Vagina (tissue), 2 donors: ENCODE results near the gene CFAP58. TPM values are rescaled to one million over a fixed set of nuclear protein-coding genes. Genes with fewer than 3 reads are reported as not detected.

ENCODE experiments used
- DNase-seq, 2 donors: peaks; one replicate each; pipeline ENCODE4 v3.0.0-alpha.2; 2017; ENCODE audit errors: extremely low spot score in 2 of 2
- H3K27ac ChIP-seq: fragments of 200-600 bp; sonication (generic); one replicate; pipeline ENCODE4 v1.5.1; 2019
- H3K27me3 ChIP-seq: fragments of 200-600 bp; sonication (generic); one replicate; pipeline ENCODE4 v1.5.1; 2019
- H3K36me3 ChIP-seq, 2 donors: fragments of 200-600 bp; sonication (generic); one replicate each; pipeline ENCODE4 v1.5.1; 2017 to 2019
- H3K4me1 ChIP-seq: fragments of 200-600 bp; sonication (generic); one replicate; pipeline ENCODE4 v1.5.1; 2019
- H3K4me3 ChIP-seq, 2 donors: fragments of 200-600 bp; sonication (generic); 1 replicate in 1 of 2; 2 replicates in 1 of 2; pipeline ENCODE4 v1.5.1; 2016 to 2019
- H3K9me3 ChIP-seq: fragments of 200-600 bp; sonication (generic); one replicate; pipeline ENCODE4 v1.5.1; 2019
- CTCF ChIP-seq, 3 experiments: fragments of 450-650 bp in 2 of 3; fragments of 200-600 bp in 1 of 3; sonication (generic) in 1 of 3; IDR thresholded peaks; one replicate each; pipeline ENCODE4 v1.5.1; 2017 to 2019; ENCODE audit warnings: antibody characterized with exemption in 3 of 3, mild to moderate bottlenecking in 2 of 3, moderate library complexity in 2 of 3
- POLR2A ChIP-seq, 2 donors: fragments of 450-650 bp; IDR thresholded peaks; one replicate each; pipeline ENCODE4 v1.6.1; 2017; ENCODE audit warnings: antibody characterized with exemption in 2 of 2, mild to moderate bottlenecking in 2 of 2, moderate library complexity in 2 of 2
- POLR2AphosphoS5 ChIP-seq, 2 donors: sonication (generic); formaldehyde crosslinking; IDR thresholded peaks; one replicate each; pipeline ENCODE4 v1.9.0; 2017; ENCODE audit warnings: antibody characterized with exemption in 2 of 2, mild to moderate bottlenecking in 2 of 2, low read depth in 1 of 2; ENCODE audit not compliant: insufficient read depth in 1 of 2
- intact Hi-C: fragments of 100-400 bp; cut with DNase I; formaldehyde crosslinking; loops from one replicate; pipeline ENCODE4 v1.15.1; 2023
- total RNA-seq: library from RNA; depleted of rRNA; stranded (reverse); fragments of >200 nt; gene quantifications from one replicate; pipeline ENCODE4 v1.2.3, GENCODE V29; 2016

Gene CFAP58
- total RNA-seq, 1 donor from 2014 or later: 0.49 TPM

GRCh38 chr10:104388830-104389229, 35.2 kb downstream of the CFAP58 start:
- no peak for DNase-seq
- H3K4me3 ChIP-seq: no peak overlapping the region
- H3K36me3 ChIP-seq: no peaks in the 10 kb centered on the region
- TF ChIP-seq CTCF (IDR thresholded peaks at IDR 0.05): no peak
- no peak for TF ChIP-seq POLR2A (IDR thresholded peaks at IDR 0.05)
- no peak for TF ChIP-seq POLR2AphosphoS5 (IDR thresholded peaks at IDR 0.05; ENCODE audit: insufficient read depth in 1 of 2, low read depth in 1 of 2)
- intact Hi-C loops: no loop called here
- no peaks in the 10 kb centered on the region for H3K4me1 ChIP-seq
- H3K27ac ChIP-seq: no peak overlapping the region
- H3K27me3 ChIP-seq: no peaks in the 10 kb centered on the region
- no peaks in the 10 kb centered on the region for H3K9me3 ChIP-seq

- Histone ChIP-seq H3K36me3 (no peaks in the 10 kb centered on the region), H3K27ac (no peak overlapping the region), H3K4me3 (no peak overlapping the region), H3K27me3 (no peaks in the 10 kb centered on the region), H3K9me3 (no peaks in the 10 kb centered on the region), H3K4me1 (no peaks in the 10 kb centered on the region)
- no peak for DNase-seq
- no peak for TF ChIP-seq CTCF (IDR thresholded peaks at IDR 0.05)
- no peak for TF ChIP-seq POLR2A (IDR thresholded peaks at IDR 0.05)
- no peak for TF ChIP-seq POLR2AphosphoS5 (IDR thresholded peaks at IDR 0.05; ENCODE audit: insufficient read depth in 1 of 2, low read depth in 1 of 2)
- intact Hi-C loops: no loop called here
Observed at GRCh38 chr10:104391150-104391968, 37.7 kb downstream of the CFAP58 start.

- intact Hi-C loops: no loop called here
- DNase-seq: no peak
- H3K9me3 ChIP-seq: no peaks in the 10 kb centered on the region
- no peaks in the 10 kb centered on the region for H3K4me1 ChIP-seq
- H3K36me3 ChIP-seq: no peaks in the 10 kb centered on the region
- H3K27ac ChIP-seq: no peak overlapping the region
- no peak for TF ChIP-seq POLR2AphosphoS5 (IDR thresholded peaks at IDR 0.05; ENCODE audit: insufficient read depth in 1 of 2, low read depth in 1 of 2)
- no peak for TF ChIP-seq POLR2A (IDR thresholded peaks at IDR 0.05)
- TF ChIP-seq CTCF (IDR thresholded peaks at IDR 0.05): no peak
- no peaks in the 10 kb centered on the region for H3K27me3 ChIP-seq
- no peak overlapping the region for H3K4me3 ChIP-seq
Observed at GRCh38 chr10:104391969-104392296, 38.3 kb downstream of the CFAP58 start.

- no peaks in the 10 kb centered on the region for H3K4me1 ChIP-seq
- H3K27ac ChIP-seq: no peak overlapping the region
- intact Hi-C loops: no loop called here
- H3K4me3 ChIP-seq: no peak overlapping the region
- no peak for DNase-seq
- H3K36me3 ChIP-seq: no peaks in the 10 kb centered on the region
- H3K27me3 ChIP-seq: no peaks in the 10 kb centered on the region
- no peaks in the 10 kb centered on the region for H3K9me3 ChIP-seq
- no peak for TF ChIP-seq CTCF (IDR thresholded peaks at IDR 0.05)
- no peak for TF ChIP-seq POLR2AphosphoS5 (IDR thresholded peaks at IDR 0.05; ENCODE audit: insufficient read depth in 1 of 2, low read depth in 1 of 2)
- no peak for TF ChIP-seq POLR2A (IDR thresholded peaks at IDR 0.05)
Observed at GRCh38 chr10:104393387-104393786, 39.8 kb downstream of the CFAP58 start.

GRCh38 chr10:104396581-104396980, 42.9 kb downstream of the CFAP58 start:
- H3K4me1 ChIP-seq: no peaks in the 10 kb centered on the region
- H3K9me3 ChIP-seq: no peaks in the 10 kb centered on the region
- intact Hi-C loops: no loop called here
- H3K36me3 ChIP-seq: no peaks in the 10 kb centered on the region
- H3K27ac ChIP-seq: no peak overlapping the region
- DNase-seq: no peak
- H3K27me3 ChIP-seq: no peaks in the 10 kb centered on the region
- no peak overlapping the region for H3K4me3 ChIP-seq
- TF ChIP-seq POLR2AphosphoS5 (IDR thresholded peaks at IDR 0.05; ENCODE audit: insufficient read depth in 1 of 2, low read depth in 1 of 2) (no peak), CTCF (IDR thresholded peaks at IDR 0.05) (no peak), POLR2A (IDR thresholded peaks at IDR 0.05) (no peak)
